Liver (tissue), 9 donors: ENCODE measurements around the gene C1orf21. TPM values are rescaled to one million over a fixed set of nuclear protein-coding genes. Genes with fewer than 3 reads are reported as not detected.

Experiments
- DNase-seq: peaks from one replicate; pipeline ENCODE4 v3.0.0-alpha.2; 2017; ENCODE audit warnings: low spot score
- H3K27ac ChIP-seq, 2 donors: one replicate each; pipeline ENCODE4 v1.7.0; 2013; ENCODE audit warnings: inconsistent platforms in 2 of 2, low read length in 2 of 2, control low read depth in 1 of 2, low read depth in 1 of 2, mild to moderate bottlenecking in 1 of 2
- H3K27me3 ChIP-seq, 4 donors: one replicate each; pipeline versions ENCODE4 v1.6.1 to v1.7.0; 2013; ENCODE audit warnings: low read length in 3 of 4, inconsistent platforms in 1 of 4, mild to moderate bottlenecking in 1 of 4, moderate library complexity in 1 of 4; ENCODE audit not compliant: control insufficient read depth in 4 of 4, insufficient read depth in 4 of 4
- H3K36me3 ChIP-seq, 4 donors: one replicate each; pipeline versions ENCODE4 v1.6.1 to v1.7.0; 2013; ENCODE audit warnings: low read length in 3 of 4, mild to moderate bottlenecking in 3 of 4, low read depth in 1 of 4, moderate library complexity in 1 of 4; ENCODE audit not compliant: control insufficient read depth in 4 of 4, insufficient read depth in 3 of 4
- H3K4me1 ChIP-seq, 4 donors: one replicate each; pipeline versions ENCODE4 v1.6.1 to v1.7.0; 2013; ENCODE audit warnings: low read length in 3 of 4, mild to moderate bottlenecking in 3 of 4, moderate library complexity in 1 of 4; ENCODE audit not compliant: control insufficient read depth in 4 of 4, insufficient read depth in 4 of 4
- H3K4me3 ChIP-seq, 3 donors: one replicate each; pipeline versions ENCODE4 v1.6.1 to v1.7.0; 2013; ENCODE audit warnings: low read length in 3 of 3, control low read depth in 1 of 3, low read depth in 1 of 3, mild to moderate bottlenecking in 1 of 3
- H3K9ac ChIP-seq, 2 donors: one replicate each; pipeline ENCODE4 v1.7.0; 2013; ENCODE audit warnings: low read length in 2 of 2, mild to moderate bottlenecking in 2 of 2, moderate library complexity in 2 of 2, control low read depth in 1 of 2, low read depth in 1 of 2
- H3K9me3 ChIP-seq, 4 donors: one replicate each; pipeline versions ENCODE4 v1.6.1 to v1.7.0; 2013; ENCODE audit warnings: low read length in 3 of 4; ENCODE audit not compliant: control insufficient read depth in 4 of 4
- EGR1 ChIP-seq, 2 donors: IDR thresholded peaks; 2 replicates each; pipeline ENCODE4 v1.6.1; 2016 to 2018; ENCODE audit warnings: antibody characterized with exemption in 2 of 2, low read depth in 2 of 2
- FOXA1 ChIP-seq: IDR thresholded peaks from 2 replicates; pipeline ENCODE4 v1.6.1; 2016; ENCODE audit warnings: antibody characterized with exemption
- FOXA2 ChIP-seq: IDR thresholded peaks from 2 replicates; pipeline ENCODE4 v1.6.1; 2016; ENCODE audit warnings: antibody characterized with exemption
- GABPA ChIP-seq, 2 donors: IDR thresholded peaks in 1 of 2; conservative IDR thresholded peaks in 1 of 2; 2 replicates each; pipeline ENCODE4 v1.6.1; 2016; ENCODE audit warnings: antibody characterized with exemption in 2 of 2, mild to moderate bottlenecking in 1 of 2, moderate library complexity in 1 of 2
- HNF4G ChIP-seq: IDR thresholded peaks from 2 replicates; pipeline ENCODE4 v1.6.1; 2016; ENCODE audit warnings: antibody characterized with exemption
- NR2F2 ChIP-seq: IDR thresholded peaks from 2 replicates; pipeline ENCODE4 v1.6.1; 2016; ENCODE audit warnings: antibody characterized with exemption
- RXRA ChIP-seq, 2 donors: IDR thresholded peaks; 2 replicates each; pipeline ENCODE4 v1.6.1; 2017 to 2018; ENCODE audit warnings: antibody characterized with exemption in 2 of 2, mild to moderate bottlenecking in 1 of 2
- TAF1 ChIP-seq: conservative IDR thresholded peaks from 2 replicates; pipeline ENCODE4 v1.6.1; 2016; ENCODE audit warnings: antibody characterized with exemption, mild to moderate bottlenecking
- YY1 ChIP-seq: IDR thresholded peaks from 2 replicates; pipeline ENCODE4 v1.6.1; 2016; ENCODE audit warnings: antibody characterized with exemption, mild to moderate bottlenecking
- WGBS: extraction: QIAGEN DNeasy Blood & Tissue Kit; methylation state at CpG from one replicate; pipeline ENCODE4 v1.1.7; 2013; 5-methylcytosine and 5-hydroxymethylcytosine counted together
- polyA plus RNA-seq, 2 donors: library from polyadenylated mRNA; stranded (reverse) in 1 of 2; unstranded in 1 of 2; fragments of 200-250 nt in 1 of 2; fragments of >200 nt in 1 of 2; fragmentation: Nextera tagmentation in 1 of 2; extraction: Ambion mirVana in 1 of 2; gene quantifications; one replicate each; pipeline versions ENCODE4 v1.2.1 to v1.2.3, GENCODE V29; 2013 to 2015
- total RNA-seq, 2 donors: library from RNA; depleted of rRNA; stranded (reverse); fragments of >200 nt; gene quantifications; one replicate each; pipeline ENCODE4 v1.2.3, GENCODE V29; 2014
- TF ChIP-seq, protein P1 (sequence below): IDR thresholded peaks from 2 replicates; pipeline ENCODE4 v1.6.1; 2016; ENCODE audit warnings: antibody characterized with exemption
- TF ChIP-seq, protein P2 (sequence below): fragments of 150-350 bp; IDR thresholded peaks from 2 replicates; pipeline ENCODE4 v1.5.1; 2017; ENCODE audit warnings: improper control_type of control experiment, low read depth, low read length; ENCODE audit not compliant: missing input control
- TF ChIP-seq, protein P3 (sequence below): IDR thresholded peaks from 2 replicates; pipeline ENCODE4 v1.6.1; 2016; ENCODE audit warnings: antibody characterized with exemption
- TF ChIP-seq, protein P4 (sequence below): IDR thresholded peaks from 2 replicates; pipeline ENCODE4 v1.6.1; 2016; ENCODE audit warnings: antibody characterized with exemption, mild to moderate bottlenecking
- TF ChIP-seq, protein P5 (sequence below): IDR thresholded peaks from 2 replicates; pipeline ENCODE4 v1.6.1; 2016; ENCODE audit warnings: antibody characterized with exemption
- donor health status: healthy.
- donor health status: healthy.
- donor health status: healthy.
- donor health status: healthy.
- donor health status: healthy.

The C1orf21 gene
- total and polyA plus RNA-seq, 4 donors: 2.3 to 21.3 (median 13.4) TPM

DNA sequence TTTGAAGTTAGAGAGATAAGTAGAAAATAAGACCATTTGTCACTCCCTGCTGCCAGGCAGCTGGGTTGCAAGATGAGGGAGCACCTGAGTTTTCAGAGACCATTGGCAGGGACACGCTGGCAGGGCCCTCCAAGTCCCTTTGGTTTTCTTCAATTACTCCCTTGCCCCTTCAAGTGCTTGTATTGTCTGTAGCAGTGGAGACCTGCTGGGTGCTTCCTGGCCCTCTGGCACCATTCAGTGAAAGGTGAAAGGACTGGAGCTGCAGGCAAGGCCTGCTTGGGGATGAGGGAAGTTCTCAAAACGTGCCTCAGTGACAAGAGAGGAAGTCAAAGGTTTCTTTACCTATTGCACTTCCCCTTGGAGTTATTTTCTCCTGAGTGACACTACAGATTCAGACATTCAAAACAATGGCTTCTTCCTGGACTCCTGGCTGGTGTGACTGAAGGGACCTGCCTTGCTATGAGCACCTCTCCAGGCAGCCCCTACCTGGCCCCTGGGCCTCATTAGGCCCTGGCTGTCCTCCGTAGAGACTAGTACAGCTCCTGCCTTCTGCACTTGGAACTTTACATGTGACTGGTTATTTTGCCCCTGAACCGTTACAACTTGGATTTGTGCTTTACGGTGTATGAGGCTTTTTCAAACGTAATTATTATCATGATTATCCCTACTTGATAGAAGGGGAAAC, 100.1 kb downstream of the C1orf21 start:
- no peaks in the 10 kb centered on the region for H3K36me3 ChIP-seq
- H3K4me1 ChIP-seq: peaks cover 0 to 3% (median 1%) of the 10 kb centered on the region in 4 donors
- H3K9me3 ChIP-seq: no peaks in the 10 kb centered on the region

More for the DNA sequence above, 100.1 kb downstream of the C1orf21 start:
- no peak for DNase-seq
- TF ChIP-seq FOXA1: no peak
- TF ChIP-seq GABPA (IDR thresholded peaks at IDR 0.05 in 1 of 2, conservative IDR thresholded peaks at IDR 0.05 in 1 of 2): no peak
- TF ChIP-seq RXRA (IDR thresholded peaks at IDR 0.05): no peak
- TF ChIP-seq, protein P1, sequence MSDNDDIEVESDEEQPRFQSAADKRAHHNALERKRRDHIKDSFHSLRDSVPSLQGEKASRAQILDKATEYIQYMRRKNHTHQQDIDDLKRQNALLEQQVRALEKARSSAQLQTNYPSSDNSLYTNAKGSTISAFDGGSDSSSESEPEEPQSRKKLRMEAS: no peak
- no peak for TF ChIP-seq NR2F2
- no peak for TF ChIP-seq FOXA2
- TF ChIP-seq TAF1: no peak
- TF ChIP-seq YY1: no peak
- TF ChIP-seq HNF4G: no peak
- TF ChIP-seq, protein P2, sequence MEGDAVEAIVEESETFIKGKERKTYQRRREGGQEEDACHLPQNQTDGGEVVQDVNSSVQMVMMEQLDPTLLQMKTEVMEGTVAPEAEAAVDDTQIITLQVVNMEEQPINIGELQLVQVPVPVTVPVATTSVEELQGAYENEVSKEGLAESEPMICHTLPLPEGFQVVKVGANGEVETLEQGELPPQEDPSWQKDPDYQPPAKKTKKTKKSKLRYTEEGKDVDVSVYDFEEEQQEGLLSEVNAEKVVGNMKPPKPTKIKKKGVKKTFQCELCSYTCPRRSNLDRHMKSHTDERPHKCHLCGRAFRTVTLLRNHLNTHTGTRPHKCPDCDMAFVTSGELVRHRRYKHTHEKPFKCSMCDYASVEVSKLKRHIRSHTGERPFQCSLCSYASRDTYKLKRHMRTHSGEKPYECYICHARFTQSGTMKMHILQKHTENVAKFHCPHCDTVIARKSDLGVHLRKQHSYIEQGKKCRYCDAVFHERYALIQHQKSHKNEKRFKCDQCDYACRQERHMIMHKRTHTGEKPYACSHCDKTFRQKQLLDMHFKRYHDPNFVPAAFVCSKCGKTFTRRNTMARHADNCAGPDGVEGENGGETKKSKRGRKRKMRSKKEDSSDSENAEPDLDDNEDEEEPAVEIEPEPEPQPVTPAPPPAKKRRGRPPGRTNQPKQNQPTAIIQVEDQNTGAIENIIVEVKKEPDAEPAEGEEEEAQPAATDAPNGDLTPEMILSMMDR: no peak
- TF ChIP-seq, protein P3, sequence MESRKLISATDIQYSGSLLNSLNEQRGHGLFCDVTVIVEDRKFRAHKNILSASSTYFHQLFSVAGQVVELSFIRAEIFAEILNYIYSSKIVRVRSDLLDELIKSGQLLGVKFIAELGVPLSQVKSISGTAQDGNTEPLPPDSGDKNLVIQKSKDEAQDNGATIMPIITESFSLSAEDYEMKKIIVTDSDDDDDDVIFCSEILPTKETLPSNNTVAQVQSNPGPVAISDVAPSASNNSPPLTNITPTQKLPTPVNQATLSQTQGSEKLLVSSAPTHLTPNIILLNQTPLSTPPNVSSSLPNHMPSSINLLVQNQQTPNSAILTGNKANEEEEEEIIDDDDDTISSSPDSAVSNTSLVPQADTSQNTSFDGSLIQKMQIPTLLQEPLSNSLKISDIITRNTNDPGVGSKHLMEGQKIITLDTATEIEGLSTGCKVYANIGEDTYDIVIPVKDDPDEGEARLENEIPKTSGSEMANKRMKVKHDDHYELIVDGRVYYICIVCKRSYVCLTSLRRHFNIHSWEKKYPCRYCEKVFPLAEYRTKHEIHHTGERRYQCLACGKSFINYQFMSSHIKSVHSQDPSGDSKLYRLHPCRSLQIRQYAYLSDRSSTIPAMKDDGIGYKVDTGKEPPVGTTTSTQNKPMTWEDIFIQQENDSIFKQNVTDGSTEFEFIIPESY: no peak
- TF ChIP-seq, protein P4, sequence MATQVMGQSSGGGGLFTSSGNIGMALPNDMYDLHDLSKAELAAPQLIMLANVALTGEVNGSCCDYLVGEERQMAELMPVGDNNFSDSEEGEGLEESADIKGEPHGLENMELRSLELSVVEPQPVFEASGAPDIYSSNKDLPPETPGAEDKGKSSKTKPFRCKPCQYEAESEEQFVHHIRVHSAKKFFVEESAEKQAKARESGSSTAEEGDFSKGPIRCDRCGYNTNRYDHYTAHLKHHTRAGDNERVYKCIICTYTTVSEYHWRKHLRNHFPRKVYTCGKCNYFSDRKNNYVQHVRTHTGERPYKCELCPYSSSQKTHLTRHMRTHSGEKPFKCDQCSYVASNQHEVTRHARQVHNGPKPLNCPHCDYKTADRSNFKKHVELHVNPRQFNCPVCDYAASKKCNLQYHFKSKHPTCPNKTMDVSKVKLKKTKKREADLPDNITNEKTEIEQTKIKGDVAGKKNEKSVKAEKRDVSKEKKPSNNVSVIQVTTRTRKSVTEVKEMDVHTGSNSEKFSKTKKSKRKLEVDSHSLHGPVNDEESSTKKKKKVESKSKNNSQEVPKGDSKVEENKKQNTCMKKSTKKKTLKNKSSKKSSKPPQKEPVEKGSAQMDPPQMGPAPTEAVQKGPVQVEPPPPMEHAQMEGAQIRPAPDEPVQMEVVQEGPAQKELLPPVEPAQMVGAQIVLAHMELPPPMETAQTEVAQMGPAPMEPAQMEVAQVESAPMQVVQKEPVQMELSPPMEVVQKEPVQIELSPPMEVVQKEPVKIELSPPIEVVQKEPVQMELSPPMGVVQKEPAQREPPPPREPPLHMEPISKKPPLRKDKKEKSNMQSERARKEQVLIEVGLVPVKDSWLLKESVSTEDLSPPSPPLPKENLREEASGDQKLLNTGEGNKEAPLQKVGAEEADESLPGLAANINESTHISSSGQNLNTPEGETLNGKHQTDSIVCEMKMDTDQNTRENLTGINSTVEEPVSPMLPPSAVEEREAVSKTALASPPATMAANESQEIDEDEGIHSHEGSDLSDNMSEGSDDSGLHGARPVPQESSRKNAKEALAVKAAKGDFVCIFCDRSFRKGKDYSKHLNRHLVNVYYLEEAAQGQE: no peak
- TF ChIP-seq EGR1 (IDR thresholded peaks at IDR 0.05; ENCODE audit: low read depth in 2 of 2): no peak
- TF ChIP-seq, protein P5, sequence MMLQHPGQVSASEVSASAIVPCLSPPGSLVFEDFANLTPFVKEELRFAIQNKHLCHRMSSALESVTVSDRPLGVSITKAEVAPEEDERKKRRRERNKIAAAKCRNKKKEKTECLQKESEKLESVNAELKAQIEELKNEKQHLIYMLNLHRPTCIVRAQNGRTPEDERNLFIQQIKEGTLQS: no peak
- Histone ChIP-seq H3K27ac (no peak overlapping the region), H3K27me3 (no peaks in the 10 kb centered on the region), H3K4me3 (no peak overlapping the region), H3K9ac (no peak overlapping the region)
- 85% methylated on average over 6 of the region's 6 CpGs for WGBS
